HL-60/S4 (cell line): ENCODE data around the gene CFDP1.

Experiments used
- in situ Hi-C: fragments of 300-500 bp; cut with MboI; formaldehyde crosslinking; loops from 2 replicates; pipeline ENCODE4 v1.14.3; 2022; ENCODE audit warnings: low sequenced_read_pairs

Gene CFDP1

DNA sequence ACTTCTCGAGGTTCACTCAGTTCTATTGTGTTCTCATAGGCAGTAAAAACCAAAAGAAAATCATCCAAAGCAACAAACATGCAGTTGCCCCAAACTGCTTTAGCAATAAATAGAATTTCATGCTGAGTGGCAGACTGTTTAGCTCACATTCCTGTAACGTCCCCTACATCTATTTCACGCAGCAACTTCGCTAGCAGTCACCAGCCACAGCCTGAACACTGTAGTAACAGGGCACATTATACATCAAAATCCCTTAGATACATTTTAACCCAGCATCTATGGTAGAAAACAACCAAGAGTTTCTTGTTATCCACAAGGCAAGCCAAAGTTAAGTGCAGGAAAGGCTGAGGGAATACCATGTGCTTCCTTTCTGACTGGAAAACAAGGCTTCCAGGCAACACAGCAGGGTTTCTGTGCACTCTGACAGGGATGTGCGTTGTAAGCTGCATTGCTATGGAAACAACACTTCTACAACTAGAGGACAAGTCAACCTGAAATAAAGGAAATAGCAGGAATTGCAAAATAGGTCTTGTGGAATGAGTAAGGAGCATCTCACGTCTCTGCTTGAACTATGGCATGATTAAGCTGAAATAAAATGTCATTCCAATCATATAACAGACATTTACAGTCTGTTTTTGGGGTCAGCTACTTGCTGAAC lies 55.4 kb downstream of the CFDP1 start:
- in situ Hi-C loops, result no loop called here

DNA sequence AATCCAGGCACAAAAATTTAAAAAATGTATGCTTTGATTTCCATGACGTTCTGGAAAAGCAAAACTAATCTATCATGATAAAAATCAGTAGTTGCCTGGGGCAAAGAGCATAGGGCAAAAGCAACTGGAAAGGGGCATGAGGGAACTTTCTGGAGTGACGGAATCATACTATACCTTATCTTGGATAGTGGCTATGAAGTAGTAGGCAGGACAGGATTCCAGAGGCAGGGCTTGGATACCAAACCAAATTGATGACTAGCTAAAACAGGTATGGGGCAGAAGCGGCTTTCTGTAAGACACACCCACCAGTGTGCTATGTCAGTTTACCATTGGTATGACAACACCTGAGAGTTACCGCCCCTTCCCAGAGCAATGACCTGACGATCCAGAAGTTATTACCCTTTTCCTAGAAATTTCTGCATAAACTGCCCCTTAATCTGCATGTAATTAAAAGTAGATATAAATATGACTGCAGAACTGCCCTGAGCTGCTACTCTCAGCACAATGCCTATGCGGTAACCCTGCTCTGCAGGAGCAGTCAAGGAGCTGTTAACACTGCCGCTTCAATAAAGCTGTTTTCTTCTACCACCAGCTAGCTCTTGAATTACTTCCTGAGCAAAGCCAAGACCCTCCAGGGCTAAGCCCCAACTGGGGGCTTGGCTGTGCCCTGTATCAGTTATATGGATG lies 56.7 kb downstream of the CFDP1 start:
- in situ Hi-C loops, result no loop called here

DNA sequence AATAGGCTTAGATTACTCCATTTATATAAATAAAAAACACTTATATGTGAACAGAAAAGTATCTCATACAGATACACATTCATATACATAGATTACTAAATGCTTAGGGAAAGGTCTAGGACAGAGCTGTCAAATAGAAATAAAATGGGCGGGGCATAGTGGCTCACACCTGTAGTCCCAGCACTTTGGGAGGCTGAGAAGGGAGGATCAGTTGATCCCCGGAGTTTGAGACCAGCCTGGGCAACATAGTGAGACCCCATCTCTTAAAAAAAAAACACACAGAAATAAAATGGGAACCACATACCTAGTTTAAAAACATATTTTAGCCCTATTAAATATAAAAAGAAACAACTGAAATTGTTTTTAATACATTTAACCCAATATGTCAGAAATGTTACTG lies 58.9 kb downstream of the CFDP1 start:
- in situ Hi-C loops, result no loop called here

DNA sequence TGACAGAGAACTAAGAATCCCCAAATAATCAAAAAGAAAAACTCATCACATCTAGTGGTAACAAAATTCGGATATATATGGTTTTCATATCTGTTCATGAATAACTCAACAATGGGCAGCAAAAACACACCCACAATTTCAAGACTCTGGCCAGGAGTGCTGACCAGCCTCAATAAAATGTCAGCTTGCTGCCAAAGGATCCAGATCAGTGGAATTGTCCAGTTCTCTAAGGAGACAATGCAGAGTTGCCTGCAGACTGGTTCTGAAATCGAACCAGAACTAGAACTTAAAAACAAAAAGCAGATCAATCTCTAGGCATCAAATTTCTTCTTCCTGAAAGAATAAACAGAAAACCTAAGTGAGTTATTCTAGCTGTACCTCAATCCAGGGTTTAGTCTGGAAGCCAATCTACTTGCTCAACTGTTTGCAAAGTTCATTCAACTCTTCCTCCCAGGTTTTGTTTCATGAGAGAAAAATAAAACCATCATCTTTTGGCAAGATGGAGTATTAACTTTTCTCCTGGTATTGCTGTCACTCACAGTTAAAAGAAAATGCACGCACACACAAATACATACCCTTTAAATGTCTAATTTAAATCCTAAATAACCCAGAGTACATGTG lies 61.0 kb downstream of the CFDP1 start:
- in situ Hi-C loops, result no loop called here

DNA sequence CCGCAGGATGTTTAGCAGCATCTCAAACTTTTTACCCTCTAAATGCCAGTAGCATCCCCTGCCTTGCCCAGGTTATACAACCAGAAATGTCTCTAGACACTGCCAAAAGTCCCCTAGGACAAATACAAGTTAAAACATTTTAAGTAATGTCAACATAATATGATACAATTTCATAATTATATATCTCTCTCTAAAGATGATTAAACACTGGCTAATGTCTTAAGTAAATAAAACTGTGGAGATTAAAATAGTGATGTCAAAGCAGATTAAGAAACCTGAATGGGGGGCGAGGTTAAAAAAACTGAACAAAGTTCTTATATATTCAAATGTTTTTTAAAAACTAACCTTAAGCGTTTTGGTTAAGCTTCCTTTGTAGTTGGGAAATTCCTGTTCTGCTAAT lies 62.1 kb downstream of the CFDP1 start:
- in situ Hi-C loops, result no loop called here

DNA sequence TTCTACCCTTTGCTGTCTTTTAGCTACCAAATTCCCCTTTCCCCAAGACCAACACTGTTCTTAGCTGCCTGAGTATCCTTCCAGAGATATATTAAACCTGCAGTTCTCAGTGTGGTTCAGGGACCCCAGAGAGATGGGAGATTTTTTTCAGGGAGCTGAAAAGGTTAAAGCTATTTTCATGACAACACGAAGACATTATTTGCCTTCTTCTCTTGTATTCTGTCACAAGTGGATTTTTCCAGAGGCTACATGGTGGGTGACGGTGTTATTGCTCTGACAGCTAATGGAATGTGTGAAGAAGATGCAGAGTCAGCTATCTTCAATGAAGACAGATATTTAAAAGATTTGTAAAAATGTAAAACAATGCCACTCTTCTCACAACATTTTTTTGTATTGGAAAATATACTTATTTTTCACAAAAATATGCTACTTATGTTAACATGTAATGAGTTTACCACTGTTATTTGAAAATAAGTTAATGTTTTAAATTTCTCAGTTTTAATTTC lies 69.0 kb downstream of the CFDP1 start:
- in situ Hi-C loops, result no loop called here

DNA sequence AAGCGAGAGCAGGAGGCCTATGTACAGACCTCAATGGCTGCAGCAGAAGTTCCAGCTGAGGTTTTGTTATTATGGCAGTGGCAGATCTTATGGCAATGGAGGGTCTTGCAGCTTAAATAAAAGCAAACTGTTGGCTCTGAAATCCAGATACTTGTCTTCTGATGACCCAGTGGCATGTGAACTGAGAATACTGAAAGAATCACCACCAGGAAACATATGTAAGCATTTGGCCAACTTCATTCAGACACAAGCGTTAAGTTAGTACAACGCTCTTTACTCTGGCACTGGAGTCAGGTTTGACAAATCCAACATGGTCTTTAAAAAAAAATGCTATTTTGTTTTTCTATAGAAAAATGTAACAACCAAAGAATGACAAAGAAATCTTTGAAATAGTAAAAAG lies 70.5 kb downstream of the CFDP1 start:
- in situ Hi-C loops, result no loop called here

DNA sequence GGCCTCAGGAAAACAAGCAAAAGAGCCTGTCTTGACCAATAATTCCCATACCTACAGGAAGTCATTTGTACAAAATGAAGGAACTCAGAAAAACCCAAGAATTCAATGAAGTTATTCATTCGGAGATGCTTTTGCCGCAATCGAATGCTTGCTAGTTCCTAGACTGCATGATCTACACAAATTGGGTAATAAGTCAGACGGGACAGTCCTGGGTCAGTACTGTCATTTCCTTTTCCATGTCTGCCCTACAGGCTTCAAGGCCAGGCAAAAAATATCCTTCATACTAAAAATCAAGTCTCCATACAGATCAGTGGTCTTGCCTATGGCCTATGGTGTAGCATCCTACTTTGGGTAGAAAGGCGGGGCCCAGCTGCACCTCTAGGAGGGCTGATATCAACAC lies 71.4 kb downstream of the CFDP1 start:
- in situ Hi-C loops, result no loop called here

DNA sequence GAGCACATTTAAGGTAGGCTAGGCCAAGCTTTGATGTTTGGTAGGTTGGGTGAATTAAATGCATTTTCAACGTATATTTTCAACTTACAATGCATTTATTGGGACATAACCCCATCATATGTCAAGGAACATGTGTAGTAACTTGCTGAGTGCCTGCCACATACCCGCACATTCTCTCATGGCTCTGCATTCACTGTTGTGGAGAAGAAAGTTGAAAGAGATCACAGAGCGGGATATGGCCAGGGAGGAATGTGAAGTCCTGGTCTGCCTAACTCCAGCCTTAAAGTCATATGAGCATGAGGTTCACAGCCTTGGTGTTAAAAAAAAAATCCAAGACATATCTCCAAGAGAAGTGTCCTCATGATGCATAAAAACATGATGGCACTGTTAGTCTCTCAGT lies 79.1 kb downstream of the CFDP1 start:
- in situ Hi-C loops, result no loop called here

DNA sequence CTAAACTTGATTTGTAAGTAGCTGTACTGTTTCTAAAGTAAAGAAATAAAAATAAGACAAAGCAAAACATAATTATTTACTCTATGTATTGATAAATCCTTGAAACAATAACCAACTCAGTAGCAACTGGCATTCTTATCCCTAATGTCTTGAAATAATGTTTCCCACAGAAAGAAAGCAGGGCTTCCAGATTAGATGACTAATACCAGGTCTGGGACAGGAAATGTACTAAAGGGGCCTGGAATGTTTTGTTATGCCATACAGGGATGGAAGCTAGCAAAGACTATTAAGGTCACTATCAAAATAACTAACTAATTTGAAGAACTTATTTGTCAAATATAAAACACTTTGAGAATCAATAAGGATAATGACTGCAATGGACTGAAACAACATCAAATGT lies 82.1 kb downstream of the CFDP1 start:
- in situ Hi-C loops, result no loop called here

DNA sequence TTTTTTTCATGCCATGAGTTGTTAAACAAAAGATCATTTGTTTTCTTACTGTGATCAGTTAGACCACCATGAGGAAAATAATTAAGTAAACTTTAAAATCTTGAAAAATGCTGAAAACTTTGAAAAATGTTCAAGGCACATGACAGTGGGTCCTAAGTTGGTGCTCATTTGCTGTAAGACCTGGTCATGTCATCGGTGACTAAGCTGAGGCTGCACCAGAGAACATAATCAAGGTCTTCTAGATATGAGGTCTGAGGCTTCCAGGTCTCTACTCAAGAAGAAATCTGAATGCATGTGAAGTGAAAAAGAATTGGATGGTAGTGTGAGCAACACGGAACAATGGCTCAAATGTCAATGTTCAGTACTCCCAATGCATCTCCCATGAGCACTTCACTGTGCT lies 87.6 kb downstream of the CFDP1 start:
- in situ Hi-C loops, result no loop called here

DNA sequence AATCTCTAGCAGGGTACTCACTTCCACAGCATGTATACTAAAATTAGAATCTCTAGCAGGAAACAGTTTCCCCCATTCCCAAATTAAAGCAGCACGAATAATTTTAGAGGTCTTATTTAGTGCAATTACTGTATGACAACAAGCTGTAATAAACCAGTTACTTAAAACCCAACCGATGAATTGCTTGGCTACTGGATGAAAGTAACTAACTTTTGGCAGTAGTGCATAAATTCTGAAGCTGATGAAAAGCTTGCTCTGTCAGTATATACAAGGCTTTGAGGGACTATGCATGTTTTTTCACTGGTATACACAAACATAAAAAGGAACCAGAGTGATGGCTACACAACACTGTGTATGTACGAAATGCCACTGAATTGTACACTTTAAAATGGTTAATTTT lies 89.4 kb downstream of the CFDP1 start:
- in situ Hi-C loops, result no loop called here

DNA sequence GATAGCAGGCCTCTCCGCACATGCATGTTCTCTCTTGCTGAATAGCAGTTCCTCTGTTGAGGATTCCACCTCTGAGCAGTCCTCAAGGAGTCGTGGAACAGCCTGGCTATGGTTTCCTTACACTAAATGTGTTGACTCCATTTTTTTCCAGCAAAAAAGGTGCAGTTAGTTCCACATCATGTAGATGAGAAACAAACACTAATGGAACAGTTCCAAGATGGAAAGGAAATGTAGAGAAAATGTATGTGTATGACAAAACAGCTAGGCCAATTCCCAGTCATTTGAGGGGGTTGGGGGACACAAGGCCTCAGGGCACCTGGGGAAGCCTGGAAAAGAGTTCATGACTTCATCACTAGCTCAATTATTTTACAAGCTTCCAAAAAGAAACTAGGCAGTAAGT lies 90.0 kb downstream of the CFDP1 start:
- in situ Hi-C loops, result no loop called here

DNA sequence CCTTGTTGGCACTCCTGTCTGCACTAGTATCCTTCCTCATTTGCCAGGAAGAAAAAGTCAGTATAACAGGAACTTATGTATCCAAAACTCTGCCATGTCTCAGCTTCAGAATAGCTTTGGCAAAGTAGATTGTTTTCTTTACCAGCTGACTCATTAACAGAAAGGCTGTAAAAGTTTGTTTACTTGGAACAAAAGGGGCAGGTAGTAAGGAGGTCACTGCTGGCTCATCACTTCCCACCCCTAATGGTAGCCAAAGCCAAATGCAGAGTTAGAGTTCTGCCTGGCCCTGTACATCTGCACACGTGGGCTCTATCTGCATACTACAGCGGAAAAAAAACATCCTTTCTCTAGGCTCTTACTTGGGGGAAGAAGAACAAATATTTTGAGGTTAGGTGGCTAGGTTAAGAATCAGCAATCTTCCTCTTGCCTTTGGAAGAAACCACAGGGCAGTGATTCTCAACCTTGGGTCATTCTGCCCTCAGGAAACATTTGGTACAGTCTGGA lies 90.9 kb downstream of the CFDP1 start:
- in situ Hi-C loops, result no loop called here

DNA sequence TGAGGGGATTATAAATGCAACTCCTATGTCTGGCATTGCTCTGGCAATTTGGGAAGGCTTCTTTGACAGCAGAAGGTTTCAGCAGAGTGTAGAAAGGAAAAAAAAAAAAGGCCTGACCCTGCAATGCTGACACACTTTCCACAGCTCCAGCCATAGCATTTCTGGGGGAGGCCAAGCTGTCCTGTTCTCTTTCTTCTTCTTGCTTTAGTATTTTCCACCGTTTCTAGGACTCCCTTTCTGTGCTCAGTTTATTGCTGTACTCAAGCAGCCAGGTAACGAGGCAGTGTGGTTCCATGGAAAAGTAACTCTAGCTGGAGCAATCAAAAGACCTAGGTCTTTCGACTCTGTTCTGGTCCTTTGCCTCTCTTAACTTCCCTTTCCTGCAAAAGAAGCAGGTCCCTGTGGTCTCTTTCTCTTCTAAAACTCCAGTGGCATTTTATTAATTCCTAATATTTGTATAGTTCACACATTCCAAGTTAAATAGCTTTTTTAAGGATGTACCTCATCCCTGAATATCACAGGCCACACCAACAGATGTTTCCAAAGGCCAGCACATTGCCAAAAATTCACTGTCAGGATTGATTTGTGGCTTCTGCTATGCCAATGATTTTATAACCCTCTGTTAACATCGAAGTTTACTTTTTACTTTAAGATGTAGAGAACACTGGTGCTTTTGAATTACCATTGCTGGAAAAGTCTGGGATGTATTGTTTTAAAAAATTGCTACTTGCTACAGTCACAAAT lies 91.6 kb downstream of the CFDP1 start:
- in situ Hi-C loops, result no loop called here

DNA sequence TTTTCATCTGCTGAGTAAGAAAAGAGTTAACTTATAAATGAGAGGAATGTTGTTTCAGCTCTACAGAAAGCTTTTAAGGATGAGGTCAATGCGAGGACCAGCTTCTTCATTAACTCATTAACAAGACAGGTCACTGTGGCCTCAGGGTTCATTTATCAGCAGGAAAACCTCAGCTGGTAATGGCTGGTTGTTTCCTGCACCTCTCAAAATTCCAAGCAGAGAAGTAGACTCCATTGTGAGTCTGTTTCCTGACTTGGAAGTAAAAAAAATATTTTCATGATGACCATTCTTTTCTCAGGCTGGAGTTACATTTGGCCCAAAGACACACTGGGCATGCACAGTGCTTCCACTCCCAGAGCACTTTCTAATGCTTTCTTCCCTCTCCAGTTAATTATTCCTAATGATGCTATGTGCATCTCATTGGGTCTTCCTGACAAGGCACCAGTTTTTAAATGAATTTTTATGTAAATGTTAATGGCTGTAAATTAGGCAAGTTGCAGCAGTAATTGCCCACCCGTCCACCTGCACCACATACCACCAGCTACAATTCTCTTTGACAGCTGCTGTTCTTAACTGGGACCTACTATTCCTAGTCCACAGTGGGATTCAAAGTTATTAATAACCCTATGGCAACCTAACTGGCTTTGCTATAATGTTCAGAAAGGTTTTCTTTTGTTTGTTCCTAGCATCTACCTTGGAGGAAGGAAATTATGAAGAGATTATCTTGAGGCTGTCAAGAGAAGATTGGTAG lies 92.4 kb downstream of the CFDP1 start:
- in situ Hi-C loops, result no loop called here

DNA sequence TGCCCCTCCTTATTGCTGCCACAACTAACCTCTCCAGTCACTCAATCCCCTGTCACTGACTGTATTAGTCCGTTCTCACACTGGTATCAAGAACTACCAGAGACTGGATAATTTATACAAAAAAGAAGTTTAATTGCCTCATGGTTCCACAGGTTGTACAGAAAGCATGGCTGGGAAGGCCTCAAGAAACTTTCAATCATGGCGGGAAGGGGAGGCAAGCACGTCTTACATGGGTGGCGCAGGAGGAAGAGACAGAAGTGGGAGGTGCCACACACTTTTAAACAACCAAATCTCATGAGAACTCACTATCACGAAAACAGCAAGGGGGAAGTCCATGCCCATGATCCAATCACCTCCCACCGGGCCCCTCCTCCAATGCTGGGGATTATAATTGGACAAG lies 95.9 kb downstream of the CFDP1 start:
- in situ Hi-C loops, result no loop called here

DNA sequence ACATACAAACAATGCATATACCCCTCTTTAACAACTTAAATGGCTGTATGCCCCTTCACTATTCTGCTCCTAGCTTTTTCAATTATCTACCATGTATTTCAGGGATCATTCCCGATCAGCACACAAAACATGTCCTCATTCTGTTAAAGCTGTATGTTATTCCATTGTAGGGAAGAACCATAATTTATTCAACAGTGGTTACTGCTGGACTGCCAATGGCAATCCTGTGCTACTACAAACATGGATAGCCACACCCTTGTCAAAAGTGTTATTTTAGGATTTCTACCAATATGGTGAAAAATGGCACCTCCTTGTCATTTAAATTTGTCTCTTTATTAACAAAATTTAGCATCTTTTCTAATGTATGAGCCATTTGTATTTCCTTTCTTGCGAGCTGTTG lies 96.8 kb downstream of the CFDP1 start:
- in situ Hi-C loops, result no loop called here

DNA sequence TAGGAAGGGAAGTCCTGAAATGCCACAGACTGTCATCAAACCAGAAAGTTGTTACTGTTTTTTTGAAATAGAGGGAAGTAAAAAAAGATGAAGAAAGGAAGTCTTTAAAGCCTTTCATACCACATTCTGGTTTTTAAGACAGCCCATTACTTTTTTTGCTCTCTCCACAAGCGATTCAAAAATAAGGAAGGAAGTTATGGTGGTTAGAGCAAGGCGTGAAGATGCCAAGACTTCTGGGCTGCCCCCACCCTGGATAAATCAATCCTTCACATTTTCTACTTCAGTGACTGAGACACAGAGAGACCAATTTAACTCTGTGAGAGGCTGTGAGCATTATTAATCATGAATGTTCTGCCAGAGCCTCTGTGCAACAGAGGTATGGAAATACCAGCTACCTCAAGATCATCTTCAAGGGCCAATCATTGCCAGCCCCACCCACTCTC lies 99.6 kb downstream of the CFDP1 start:
- in situ Hi-C loops, result no loop called here

DNA sequence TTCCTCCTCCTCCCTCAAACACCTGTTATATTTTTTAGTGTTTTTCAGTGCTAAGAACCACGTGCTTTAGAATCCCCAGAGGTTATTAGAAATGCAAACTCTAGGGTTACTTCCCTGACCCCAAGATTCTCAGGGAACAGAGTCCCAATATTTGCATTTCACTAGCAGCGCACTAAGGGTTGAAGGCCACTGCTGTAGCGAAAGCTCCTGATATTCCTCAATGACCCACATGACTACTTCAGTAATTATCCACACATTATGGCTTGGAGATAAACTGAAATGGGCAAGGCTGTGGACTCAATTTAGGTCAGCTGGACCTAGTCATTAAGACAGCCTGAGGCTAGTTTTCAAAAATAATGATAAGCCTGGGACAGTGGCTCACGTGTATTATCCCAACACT lies 103.4 kb downstream of the CFDP1 start:
- in situ Hi-C loops, result no loop called here

DNA sequence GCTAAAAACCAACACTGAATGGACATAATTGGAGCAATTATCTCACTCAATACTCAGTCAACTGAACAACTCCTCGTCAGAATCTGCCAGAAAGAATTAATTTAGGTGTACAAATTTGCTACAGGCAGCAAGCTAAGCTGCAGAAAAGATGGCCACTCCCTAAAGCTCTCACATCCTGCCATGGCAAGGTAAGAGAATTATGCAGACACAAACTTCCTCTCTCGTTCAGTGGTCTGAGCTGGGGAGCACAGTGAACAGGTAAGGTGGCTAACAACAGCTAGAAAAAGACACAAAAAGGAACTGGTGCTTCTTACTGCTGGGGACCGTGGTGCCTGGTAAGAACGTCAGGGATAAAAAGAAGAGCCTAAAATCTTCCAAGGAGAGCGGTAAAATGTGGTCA lies 107.0 kb downstream of the CFDP1 start:
- in situ Hi-C loops, result no loop called here
